Type B pancreatic cell (in vitro differentiated cells): ENCODE results near the gene FIGLA. TPM values are rescaled to one million over a fixed set of nuclear protein-coding genes. Genes with fewer than 3 reads are reported as not detected.

Source experiments
- DNase-seq: peaks from one replicate; pipeline ENCODE4 v3.0.0; 2021; ENCODE audit warnings: mixed read lengths; ENCODE audit not compliant: unreplicated experiment; ENCODE audit errors: extremely low spot score
- H3K27ac Mint-ChIP-seq: 2 replicates; pipeline ENCODE4 v1.8.0; 2021; ENCODE audit warnings: mild to moderate bottlenecking, mixed read lengths
- H3K27me3 Mint-ChIP-seq: 2 replicates; pipeline ENCODE4 v1.8.0; 2021; ENCODE audit warnings: mixed read lengths
- H3K36me3 Mint-ChIP-seq: 2 replicates; pipeline ENCODE4 v1.8.0; 2021; ENCODE audit warnings: mixed read lengths
- H3K4me1 Mint-ChIP-seq: one replicate; pipeline ENCODE4 v1.8.0; 2021; ENCODE audit warnings: mixed read lengths; ENCODE audit not compliant: unreplicated experiment
- H3K4me3 Mint-ChIP-seq: 2 replicates; pipeline ENCODE4 v1.8.0; 2021; ENCODE audit warnings: mild to moderate bottlenecking, mixed read lengths
- H3K9me3 Mint-ChIP-seq: 2 replicates; pipeline ENCODE4 v1.8.0; 2021; ENCODE audit warnings: mixed read lengths
- total RNA-seq: library from RNA; stranded (reverse); gene quantifications from 2 replicates; pipeline ENCODE4 v1.2.1, GENCODE V29; 2021; ENCODE audit warnings: low replicate concordance
- TF ChIP-seq, protein P1 (sequence below): fragments of 200-600 bp; sonication (generic); conservative IDR thresholded peaks from 2 replicates; pipeline ENCODE4 v1.5.0; 2021; ENCODE audit warnings: antibody characterized with exemption, mild to moderate bottlenecking

Gene FIGLA
- total RNA-seq, 1 donor from 2014 or later: not detected

DNA sequence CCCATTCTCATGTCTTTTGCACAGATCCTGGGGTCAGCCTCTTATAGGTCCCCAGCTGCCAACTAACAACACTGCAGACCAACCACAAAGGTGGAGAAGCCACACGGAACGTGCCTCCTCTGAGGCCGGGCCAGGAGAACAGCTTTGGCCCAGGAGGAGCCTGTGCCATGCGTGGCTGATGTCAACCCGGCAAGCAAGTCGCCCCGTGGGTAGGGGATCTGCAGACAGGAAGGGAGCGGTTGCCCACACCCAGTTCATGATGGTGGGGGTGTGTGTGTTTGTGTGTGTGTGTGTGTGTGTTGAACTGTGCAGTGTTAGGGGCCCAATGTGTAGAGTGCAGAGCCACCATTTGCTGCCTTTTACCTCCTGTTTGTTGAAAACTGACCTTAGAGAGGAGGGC lies 32.4 kb upstream of the FIGLA start:
- TF ChIP-seq, protein P1, sequence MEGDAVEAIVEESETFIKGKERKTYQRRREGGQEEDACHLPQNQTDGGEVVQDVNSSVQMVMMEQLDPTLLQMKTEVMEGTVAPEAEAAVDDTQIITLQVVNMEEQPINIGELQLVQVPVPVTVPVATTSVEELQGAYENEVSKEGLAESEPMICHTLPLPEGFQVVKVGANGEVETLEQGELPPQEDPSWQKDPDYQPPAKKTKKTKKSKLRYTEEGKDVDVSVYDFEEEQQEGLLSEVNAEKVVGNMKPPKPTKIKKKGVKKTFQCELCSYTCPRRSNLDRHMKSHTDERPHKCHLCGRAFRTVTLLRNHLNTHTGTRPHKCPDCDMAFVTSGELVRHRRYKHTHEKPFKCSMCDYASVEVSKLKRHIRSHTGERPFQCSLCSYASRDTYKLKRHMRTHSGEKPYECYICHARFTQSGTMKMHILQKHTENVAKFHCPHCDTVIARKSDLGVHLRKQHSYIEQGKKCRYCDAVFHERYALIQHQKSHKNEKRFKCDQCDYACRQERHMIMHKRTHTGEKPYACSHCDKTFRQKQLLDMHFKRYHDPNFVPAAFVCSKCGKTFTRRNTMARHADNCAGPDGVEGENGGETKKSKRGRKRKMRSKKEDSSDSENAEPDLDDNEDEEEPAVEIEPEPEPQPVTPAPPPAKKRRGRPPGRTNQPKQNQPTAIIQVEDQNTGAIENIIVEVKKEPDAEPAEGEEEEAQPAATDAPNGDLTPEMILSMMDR: no peak
- Mint-ChIP-seq H3K4me1 (no peaks in the 10 kb centered on the region), H3K9me3 (no peaks in the 10 kb centered on the region), H3K4me3 (no peak overlapping the region), H3K36me3 (no peaks in the 10 kb centered on the region), H3K27ac (no peak overlapping the region), H3K27me3 (peaks cover 51% of the 10 kb centered on the region)
- no peak for DNase-seq

DNA sequence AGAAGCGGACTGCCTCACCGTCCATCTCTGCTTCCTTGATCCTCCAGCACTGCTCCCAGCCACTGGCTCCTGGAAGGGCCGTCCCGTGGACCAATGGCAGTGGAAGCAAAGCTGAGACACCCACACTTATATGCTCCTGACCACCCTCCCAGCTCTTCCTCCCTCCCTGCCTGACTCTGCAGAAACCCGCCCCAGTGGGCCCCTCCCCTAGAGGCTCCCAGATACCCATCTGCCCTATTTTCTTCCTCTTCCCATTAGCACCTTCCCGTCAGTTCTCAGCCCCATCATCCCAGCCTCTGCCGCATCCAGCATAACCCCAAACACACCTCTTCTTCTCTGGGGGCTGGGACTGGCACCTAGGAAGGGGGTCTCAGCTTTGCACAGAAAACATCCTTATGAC lies 30.1 kb upstream of the FIGLA start, which contains the start of gene CLEC4F:
Gene CLEC4F (minus strand): TSS at position 101 of the 400 bp plus-strand sequence. CDS start 76 bp downstream, at position 25.
- Mint-ChIP-seq H3K36me3 (no peaks in the 10 kb centered on the region), H3K9me3 (no peaks in the 10 kb centered on the region), H3K27me3 (peaks cover 56% of the 10 kb centered on the region), H3K4me3 (no peak within 1 kb of the TSS), H3K27ac (no peak within 1 kb of the TSS), H3K4me1 (no peaks in the 10 kb centered on the region)
- no peak for DNase-seq
- TF ChIP-seq, protein P1: no peak

DNA sequence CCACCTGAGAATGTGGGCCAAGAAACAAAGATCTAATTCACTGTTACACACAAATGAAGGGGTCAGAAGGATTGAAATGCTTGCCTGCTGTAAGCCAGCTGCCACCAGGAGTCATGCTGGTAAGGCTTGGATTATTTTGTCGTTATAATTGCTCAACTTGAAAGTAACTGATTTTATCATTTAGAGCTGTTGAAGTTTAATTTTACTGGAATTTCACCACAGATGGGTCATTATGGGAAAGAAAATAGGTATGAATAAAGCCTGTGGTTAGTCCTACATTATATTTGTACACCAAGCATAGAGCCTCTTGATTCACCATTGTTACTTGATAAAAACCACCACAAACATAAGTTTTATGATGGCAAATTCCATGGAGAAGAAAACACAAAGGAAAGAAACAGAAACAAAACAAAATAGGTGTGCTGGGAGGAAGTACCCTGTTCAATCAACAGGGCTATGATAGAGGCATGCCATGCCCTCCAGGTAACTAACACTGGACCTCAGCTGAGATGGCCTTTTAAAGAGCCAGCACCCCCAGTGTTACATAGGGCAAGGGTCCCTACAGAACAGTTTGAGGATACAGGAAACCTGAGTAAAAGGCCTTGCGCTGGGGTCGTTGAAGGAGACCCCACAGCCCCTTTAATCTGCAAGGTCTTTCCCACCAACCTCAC lies 27.0 kb upstream of the FIGLA start:
- no peak for DNase-seq
- no peaks in the 10 kb centered on the region for H3K4me1 Mint-ChIP-seq
- no peak overlapping the region for H3K27ac Mint-ChIP-seq
- peaks cover 5% of the 10 kb centered on the region for H3K9me3 Mint-ChIP-seq
- TF ChIP-seq, protein P1: no peak
- peaks cover 56% of the 10 kb centered on the region for H3K27me3 Mint-ChIP-seq
- H3K4me3 Mint-ChIP-seq: no peak overlapping the region
- H3K36me3 Mint-ChIP-seq: no peaks in the 10 kb centered on the region

DNA sequence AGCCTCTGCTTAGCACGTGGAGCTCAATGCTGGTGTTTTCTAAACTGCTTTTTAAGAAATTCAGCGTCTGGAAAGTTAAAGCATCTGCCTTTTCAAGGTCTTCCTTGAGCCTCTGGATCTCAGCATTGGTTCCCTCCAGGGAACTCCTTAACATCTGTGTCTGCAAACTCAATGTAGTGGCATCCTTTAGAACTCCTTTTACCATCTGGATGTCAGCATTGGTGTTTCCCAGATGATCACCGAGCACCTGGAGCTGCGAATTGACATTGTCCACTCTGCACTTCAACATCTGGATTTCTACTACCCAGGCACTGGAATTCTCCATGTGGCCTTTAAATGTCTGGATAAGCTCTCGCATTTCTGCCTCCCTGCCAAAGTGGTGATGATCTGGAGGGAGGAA lies 26.3 kb upstream of the FIGLA start:
- DNase-seq: no peak
- H3K36me3 Mint-ChIP-seq: no peaks in the 10 kb centered on the region
- H3K9me3 Mint-ChIP-seq: peaks cover 5% of the 10 kb centered on the region
- H3K4me3 Mint-ChIP-seq: no peak overlapping the region
- TF ChIP-seq, protein P1: no peak
- peaks cover 62% of the 10 kb centered on the region for H3K27me3 Mint-ChIP-seq
- H3K27ac Mint-ChIP-seq: no peak overlapping the region
- no peaks in the 10 kb centered on the region for H3K4me1 Mint-ChIP-seq

DNA sequence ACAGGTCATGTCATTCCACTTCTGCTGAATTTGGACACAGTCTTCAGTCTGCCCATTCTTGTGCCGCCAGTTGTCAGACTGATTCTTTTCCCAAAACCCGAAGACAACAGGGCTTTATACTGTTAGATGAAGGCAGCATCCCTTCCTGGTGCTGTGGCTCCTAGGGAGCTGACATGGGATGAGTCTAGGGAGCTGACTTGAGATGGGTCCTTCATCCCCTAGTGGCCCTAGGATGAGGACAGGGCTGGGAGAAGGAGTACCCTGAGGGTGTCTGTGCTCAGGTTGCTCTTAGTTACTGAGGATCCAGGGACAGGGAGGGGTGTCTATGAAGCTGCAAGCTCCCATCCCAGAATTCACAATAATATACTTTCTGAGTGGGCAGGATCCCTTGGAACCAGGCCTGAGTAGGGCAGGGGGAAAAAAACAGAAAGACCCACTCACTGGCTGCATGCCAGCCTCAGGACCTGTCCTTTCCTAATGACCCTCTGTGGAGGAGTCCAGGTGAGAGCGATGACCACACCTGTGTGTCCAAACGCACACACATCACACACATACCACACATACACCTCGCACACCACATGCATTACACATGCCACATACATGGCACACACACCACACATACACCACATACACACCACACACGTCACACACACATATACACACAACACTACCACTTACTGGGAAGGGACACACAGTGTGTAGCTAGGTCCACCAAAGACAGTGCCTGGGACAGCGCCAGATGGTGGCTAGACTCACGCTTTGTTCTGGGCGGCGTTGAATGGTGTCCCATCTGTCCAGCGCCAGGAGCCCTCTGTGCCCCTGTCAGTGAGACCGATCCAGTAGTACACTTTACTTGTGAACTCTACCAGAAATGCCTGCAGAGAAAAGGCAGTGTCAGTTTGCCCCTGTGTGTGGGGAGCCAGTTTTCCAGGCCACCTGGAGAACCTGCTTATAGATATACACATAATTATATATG lies 18.8 kb upstream of the FIGLA start:
- Mint-ChIP-seq H3K9me3 (peaks cover 5% of the 10 kb centered on the region), H3K27me3 (peaks cover 37% of the 10 kb centered on the region), H3K36me3 (no peaks in the 10 kb centered on the region), H3K27ac (no peak overlapping the region), H3K4me1 (no peaks in the 10 kb centered on the region), H3K4me3 (peak overlapping the region; percentile 15)
- TF ChIP-seq, protein P1: no peak
- no peak for DNase-seq
